K562 (cell line): ENCODE measurements around the gene ATP6V0D1.

Experiments
- COPS2 ChIP-seq: fragments of 450-650 bp; conservative IDR thresholded peaks from 2 replicates; pipeline ENCODE4 v1.6.1; 2016; ENCODE audit warnings: mild to moderate bottlenecking, moderate library complexity
- CREB1 ChIP-seq, 2 experiments: sonication (generic) in 1 of 2; formaldehyde crosslinking in 1 of 2; IDR thresholded peaks; 2 replicates each; pipeline versions ENCODE4 v1.6.1 to v1.8.0; 2012 to 2022; ENCODE audit warnings: inconsistent platforms in 1 of 2, mild to moderate bottlenecking in 1 of 2, missing genetic modification reagents in 1 of 2, moderate library complexity in 1 of 2
- HMGXB4 ChIP-seq: sonication (generic); formaldehyde crosslinking; IDR thresholded peaks from 2 replicates; pipeline ENCODE4 v1.8.1; 2023; ENCODE audit warnings: mild to moderate bottlenecking, missing genetic modification reagents
- MECOM ChIP-seq: fragments of 250-450 bp; sonication (Bioruptor Pico); IDR thresholded peaks from 2 replicates; pipeline ENCODE4 v1.8.0; 2022; ENCODE audit warnings: inconsistent platforms
- PRDM10 ChIP-seq: fragments of 450-650 bp; IDR thresholded peaks from 2 replicates; pipeline ENCODE4 v1.6.1; 2018; ENCODE audit not compliant: partially characterized antibody
- SMARCE1 ChIP-seq: fragments of 450-650 bp; IDR thresholded peaks from 2 replicates; pipeline ENCODE4 v1.7.1; 2016; ENCODE audit warnings: mild to moderate bottlenecking
- SMC3 ChIP-seq: conservative IDR thresholded peaks from 2 replicates; pipeline ENCODE4 v1.6.1; 2011; ENCODE audit warnings: low read depth, low read length, improper control_type of control experiment; ENCODE audit not compliant: insufficient read depth
- ZNF41 ChIP-seq: fragments of 250-450 bp; sonication (Bioruptor Pico); conservative IDR thresholded peaks from 2 replicates; pipeline ENCODE4 v1.4.0; 2020; ENCODE audit warnings: mild to moderate bottlenecking
- ZSCAN32 ChIP-seq: fragments of 450-650 bp; formaldehyde crosslinking; IDR thresholded peaks from 2 replicates; pipeline ENCODE4 v1.4.0; 2020; ENCODE audit warnings: mild to moderate bottlenecking, moderate library complexity
- TF ChIP-seq, protein P1 (sequence below), 3 experiments: IDR thresholded peaks in 2 of 3; conservative IDR thresholded peaks in 1 of 3; 2 replicates each; pipeline ENCODE4 v1.5.1; 2011 to 2012; ENCODE audit warnings: low read length in 3 of 3, mild to moderate bottlenecking in 3 of 3, control low read depth in 2 of 3, improper control_type of control experiment in 1 of 3, inconsistent platforms in 1 of 3, low read depth in 1 of 3, mixed read lengths in 1 of 3, moderate library complexity in 1 of 3; ENCODE audit not compliant: insufficient read depth in 2 of 3
- TF ChIP-seq, protein P2 (sequence below): sonication (generic); formaldehyde crosslinking; IDR thresholded peaks from 2 replicates; pipeline ENCODE4 v1.8.0; 2023; ENCODE audit warnings: missing genetic modification reagents, mild to moderate bottlenecking, borderline replicate concordance

GRCh38 chr16:67442581-67443255 is 38.2 kb downstream of the ATP6V0D1 start:
- TF ChIP-seq SMARCE1 (no peak), COPS2 (no peak), SMC3 (no peak), HMGXB4 (CRISPR knock-in tag) (no peak), MECOM (CRISPR knock-in tag) (no peak), ZNF41 (CRISPR knock-in tag) (no peak), CREB1 (IDR thresholded peaks at IDR 0.05) (no peak), CREB1 (CRISPR knock-in tag; IDR thresholded peaks at IDR 0.05) (no peak), PRDM10 (no peak), ZSCAN32 (CRISPR knock-in tag) (no peak)
- TF ChIP-seq, protein P1, sequence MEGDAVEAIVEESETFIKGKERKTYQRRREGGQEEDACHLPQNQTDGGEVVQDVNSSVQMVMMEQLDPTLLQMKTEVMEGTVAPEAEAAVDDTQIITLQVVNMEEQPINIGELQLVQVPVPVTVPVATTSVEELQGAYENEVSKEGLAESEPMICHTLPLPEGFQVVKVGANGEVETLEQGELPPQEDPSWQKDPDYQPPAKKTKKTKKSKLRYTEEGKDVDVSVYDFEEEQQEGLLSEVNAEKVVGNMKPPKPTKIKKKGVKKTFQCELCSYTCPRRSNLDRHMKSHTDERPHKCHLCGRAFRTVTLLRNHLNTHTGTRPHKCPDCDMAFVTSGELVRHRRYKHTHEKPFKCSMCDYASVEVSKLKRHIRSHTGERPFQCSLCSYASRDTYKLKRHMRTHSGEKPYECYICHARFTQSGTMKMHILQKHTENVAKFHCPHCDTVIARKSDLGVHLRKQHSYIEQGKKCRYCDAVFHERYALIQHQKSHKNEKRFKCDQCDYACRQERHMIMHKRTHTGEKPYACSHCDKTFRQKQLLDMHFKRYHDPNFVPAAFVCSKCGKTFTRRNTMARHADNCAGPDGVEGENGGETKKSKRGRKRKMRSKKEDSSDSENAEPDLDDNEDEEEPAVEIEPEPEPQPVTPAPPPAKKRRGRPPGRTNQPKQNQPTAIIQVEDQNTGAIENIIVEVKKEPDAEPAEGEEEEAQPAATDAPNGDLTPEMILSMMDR (IDR thresholded peaks at IDR 0.05 in 2 of 3, conservative IDR thresholded peaks at IDR 0.05 in 1 of 3; ENCODE audit: insufficient read depth in 2 of 3, low read depth in 1 of 3, low read length in 3 of 3): no peak
- TF ChIP-seq, protein P2, sequence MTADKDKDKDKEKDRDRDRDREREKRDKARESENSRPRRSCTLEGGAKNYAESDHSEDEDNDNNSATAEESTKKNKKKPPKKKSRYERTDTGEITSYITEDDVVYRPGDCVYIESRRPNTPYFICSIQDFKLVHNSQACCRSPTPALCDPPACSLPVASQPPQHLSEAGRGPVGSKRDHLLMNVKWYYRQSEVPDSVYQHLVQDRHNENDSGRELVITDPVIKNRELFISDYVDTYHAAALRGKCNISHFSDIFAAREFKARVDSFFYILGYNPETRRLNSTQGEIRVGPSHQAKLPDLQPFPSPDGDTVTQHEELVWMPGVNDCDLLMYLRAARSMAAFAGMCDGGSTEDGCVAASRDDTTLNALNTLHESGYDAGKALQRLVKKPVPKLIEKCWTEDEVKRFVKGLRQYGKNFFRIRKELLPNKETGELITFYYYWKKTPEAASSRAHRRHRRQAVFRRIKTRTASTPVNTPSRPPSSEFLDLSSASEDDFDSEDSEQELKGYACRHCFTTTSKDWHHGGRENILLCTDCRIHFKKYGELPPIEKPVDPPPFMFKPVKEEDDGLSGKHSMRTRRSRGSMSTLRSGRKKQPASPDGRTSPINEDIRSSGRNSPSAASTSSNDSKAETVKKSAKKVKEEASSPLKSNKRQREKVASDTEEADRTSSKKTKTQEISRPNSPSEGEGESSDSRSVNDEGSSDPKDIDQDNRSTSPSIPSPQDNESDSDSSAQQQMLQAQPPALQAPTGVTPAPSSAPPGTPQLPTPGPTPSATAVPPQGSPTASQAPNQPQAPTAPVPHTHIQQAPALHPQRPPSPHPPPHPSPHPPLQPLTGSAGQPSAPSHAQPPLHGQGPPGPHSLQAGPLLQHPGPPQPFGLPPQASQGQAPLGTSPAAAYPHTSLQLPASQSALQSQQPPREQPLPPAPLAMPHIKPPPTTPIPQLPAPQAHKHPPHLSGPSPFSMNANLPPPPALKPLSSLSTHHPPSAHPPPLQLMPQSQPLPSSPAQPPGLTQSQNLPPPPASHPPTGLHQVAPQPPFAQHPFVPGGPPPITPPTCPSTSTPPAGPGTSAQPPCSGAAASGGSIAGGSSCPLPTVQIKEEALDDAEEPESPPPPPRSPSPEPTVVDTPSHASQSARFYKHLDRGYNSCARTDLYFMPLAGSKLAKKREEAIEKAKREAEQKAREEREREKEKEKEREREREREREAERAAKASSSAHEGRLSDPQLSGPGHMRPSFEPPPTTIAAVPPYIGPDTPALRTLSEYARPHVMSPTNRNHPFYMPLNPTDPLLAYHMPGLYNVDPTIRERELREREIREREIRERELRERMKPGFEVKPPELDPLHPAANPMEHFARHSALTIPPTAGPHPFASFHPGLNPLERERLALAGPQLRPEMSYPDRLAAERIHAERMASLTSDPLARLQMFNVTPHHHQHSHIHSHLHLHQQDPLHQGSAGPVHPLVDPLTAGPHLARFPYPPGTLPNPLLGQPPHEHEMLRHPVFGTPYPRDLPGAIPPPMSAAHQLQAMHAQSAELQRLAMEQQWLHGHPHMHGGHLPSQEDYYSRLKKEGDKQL (CRISPR knock-in tag): no peak
